GM12878 (cell line): ENCODE data around the gene CFAP54. TPM values are rescaled to one million over a fixed set of nuclear protein-coding genes. Genes with fewer than 3 reads are reported as not detected.

Source experiments
- ATAC-seq: fragments of 200-7000 bp; cut with Tn5 transposase; 3 replicates; pipeline ENCODE4 v1.9.1; 2020; ENCODE audit warnings: mild to moderate bottlenecking, moderate library complexity
- BruUV-seq: library from RNA; stranded (reverse); fragments of 400-500 nt; replicated peaks from 2 replicates; lab custom pipeline; 2021; lab: Mats Ljungman, UMichigan
- CTCF ChIA-PET: fragments of 300-600 bp; sonication (Branson Sonifier 250); formaldehyde crosslinking; extraction: SDS; loops from one replicate; lab custom pipeline; 2021; ENCODE audit warnings: inconsistent platforms; lab: Yijun Ruan, JAX
- POLR2A ChIA-PET: fragments of 350-600 bp; formaldehyde crosslinking; extraction: SDS; loops from one replicate; lab custom pipeline; 2021; ENCODE audit warnings: inconsistent platforms; lab: Charles Lee
- RAD21 ChIA-PET: fragments of 300-600 bp; sonication (Branson Sonifier 250); formaldehyde crosslinking; loops from one replicate; lab custom pipeline; 2023; ENCODE audit warnings: antibody characterized with exemption; ENCODE audit not compliant: unreplicated experiment; lab: Charles Lee
- SMC1A ChIA-PET: fragments of 300-600 bp; sonication (Branson Sonifier 250); formaldehyde crosslinking; loops from one replicate; lab custom pipeline; 2023; ENCODE audit not compliant: unreplicated experiment, uncharacterized antibody; lab: Charles Lee
- DNase-seq: peaks from one replicate; pipeline ENCODE4 v3.0.0-alpha.2; 2011; ENCODE audit warnings: low read depth, low spot score
- FAIRE-seq: peaks from 3 replicates; lab custom pipeline; 2011; peaks lifted over from hg19 to GRCh38; lab: Jason Lieb, UNC
- H2AFZ ChIP-seq: 2 replicates; pipeline ENCODE4 v1.6.0; 2011; ENCODE audit warnings: low read depth, low read length, control low read depth; ENCODE audit not compliant: control insufficient read depth
- H3K27ac ChIP-seq: 2 replicates; pipeline ENCODE4 v1.5.1; 2011; ENCODE audit warnings: control low read depth; ENCODE audit not compliant: control insufficient read depth, insufficient read depth
- H3K27me3 ChIP-seq, 2 experiments: replicated peaks in 1 of 2; 2 replicates each; pipeline versions ENCODE4 v1.6.0 to v1.6.1; 2011; ENCODE audit warnings: low read length in 1 of 2; ENCODE audit not compliant: control insufficient read depth in 2 of 2, insufficient read depth in 2 of 2
- H3K36me3 ChIP-seq, 2 experiments: 2 replicates each; pipeline ENCODE4 v1.5.1; 2011; ENCODE audit warnings: low read length in 1 of 2; ENCODE audit not compliant: control insufficient read depth in 2 of 2, insufficient read depth in 2 of 2
- H3K4me1 ChIP-seq: 2 replicates; pipeline ENCODE4 v1.6.1; 2011; ENCODE audit warnings: mild to moderate bottlenecking, low read length, moderate library complexity, mixed read lengths; ENCODE audit not compliant: control insufficient read depth, insufficient read depth
- H3K4me2 ChIP-seq: 2 replicates; pipeline ENCODE4 v1.6.0; 2011; ENCODE audit warnings: control low read depth; ENCODE audit not compliant: control insufficient read depth, insufficient read depth
- H3K4me3 ChIP-seq: fragments of 200-600 bp; sonication (generic); 2 replicates; pipeline ENCODE4 v1.5.1; 2016
- H3K79me2 ChIP-seq: 2 replicates; pipeline ENCODE4 v1.6.0; 2011; ENCODE audit warnings: low read length; ENCODE audit not compliant: control insufficient read depth, insufficient read depth
- H3K9ac ChIP-seq: 2 replicates; pipeline ENCODE4 v1.8.0; 2011; ENCODE audit warnings: low read length, control low read depth, mixed read lengths; ENCODE audit not compliant: control insufficient read depth, insufficient read depth
- H3K9me3 ChIP-seq: replicated peaks from 3 replicates; pipeline ENCODE4 v1.5.1; 2011; ENCODE audit warnings: mild to moderate bottlenecking, low read length; ENCODE audit not compliant: control insufficient read depth, insufficient read depth
- H4K20me1 ChIP-seq: 2 replicates; pipeline ENCODE4 v1.6.0; 2011; ENCODE audit not compliant: control insufficient read depth, insufficient read depth
- FOXM1 ChIP-seq: IDR thresholded peaks from 2 replicates; pipeline ENCODE4 v1.6.1; 2012; ENCODE audit warnings: low read depth, mild to moderate bottlenecking, inconsistent platforms, low read length, moderate library complexity
- PAX5 ChIP-seq: IDR thresholded peaks from 2 replicates; pipeline ENCODE4 v1.6.1; 2011; ENCODE audit warnings: low read depth, low read length, borderline replicate concordance
- POU2F2 ChIP-seq: IDR thresholded peaks from 3 replicates; pipeline ENCODE4 v1.6.1; 2011; ENCODE audit warnings: low read depth, mild to moderate bottlenecking, low read length, borderline replicate concordance
- STAT3 ChIP-seq: IDR thresholded peaks from 2 replicates; pipeline ENCODE4 v1.6.1; 2011; ENCODE audit warnings: low read depth, low read length, improper control_type of control experiment
- TARDBP ChIP-seq: IDR thresholded peaks from 2 replicates; pipeline ENCODE4 v1.6.1; 2016; ENCODE audit warnings: borderline replicate concordance
- WGBS: methylation state at CpG from one replicate; pipeline ENCODE4 v1.1.6; 2016; ENCODE audit warnings: low lambda C conversion rate; ENCODE audit not compliant: insufficient replicate concordance, insufficient coverage; ENCODE audit errors: missing lambda C conversion rate; 5-methylcytosine and 5-hydroxymethylcytosine counted together
- in situ Hi-C: fragments of 300-500 bp; cut with MboI; formaldehyde crosslinking; loops from 9 replicates; pipeline ENCODE4 v1.14.3; 2018; ENCODE audit warnings: mixed read lengths
- intact Hi-C: fragments of 100-400 bp; cut with micrococcal nuclease; formaldehyde crosslinking; loops from one replicate; pipeline ENCODE4 v1.14.2; 2022; ENCODE audit not compliant: unreplicated experiment
- polyA plus RNA-seq, 11 experiments: library from polyadenylated mRNA; depleted of rRNA in 4 of 11; unstranded in 6 of 11; stranded (reverse) in 5 of 11; fragments of >200 nt; fragmentation: Nextera tagmentation in 4 of 11; fragmentation: Illumina TruSeq in 1 of 11; extraction: Ambion mirVana in 4 of 11; extraction: Trizol in 1 of 11; gene quantifications; 1 replicate in 1 of 11; 2 replicates in 10 of 11; pipeline versions ENCODE4 v1.2.1 to v1.2.3, GENCODE V29; 2011 to 2016; ENCODE audit warnings: inconsistent platforms in 2 of 11, missing spikeins in 2 of 11, low read depth in 1 of 11
- total RNA-seq, 4 experiments: library from RNA; depleted of rRNA in 3 of 4; stranded (reverse); fragments of >200 nt in 3 of 4; fragmentation: Illumina TruSeq in 1 of 4; extraction: Trizol in 1 of 4; gene quantifications; 2 replicates each; pipeline versions ENCODE4 v1.2.1 to v1.2.3, GENCODE V29; 2013 to 2021
- TF ChIP-seq, protein P1 (sequence below): fragments of 450-650 bp; IDR thresholded peaks from 2 replicates; pipeline ENCODE4 v1.6.1; 2017; ENCODE audit warnings: mild to moderate bottlenecking, moderate library complexity

CFAP54 gene
- total and polyA plus RNA-seq, 10 of the 15 experiments (the other 5 are each of a cell fraction or from before 2014, with no cell fraction given) = 0.19 to 1.5 (median 0.56) TPM

DNA sequence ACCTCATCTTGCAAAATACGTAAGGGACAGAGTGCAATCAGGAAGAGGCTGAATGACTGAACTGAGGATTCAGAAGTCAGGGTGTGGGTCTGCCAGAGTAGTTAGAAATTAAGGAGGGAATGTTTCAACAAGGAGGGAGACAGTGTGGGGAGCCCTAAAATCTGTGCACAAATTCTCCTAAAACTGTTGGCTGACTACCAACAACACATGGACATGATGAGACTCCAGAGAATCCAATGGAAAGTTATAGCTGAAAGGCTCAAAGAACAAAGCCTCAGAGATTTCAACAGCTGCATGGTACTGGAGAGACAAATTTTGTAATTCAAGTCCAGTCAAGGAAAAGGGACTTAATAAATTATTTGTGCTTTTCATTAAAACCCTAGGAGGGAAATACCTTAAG, 381.6 kb downstream of the CFAP54 start:
- no peak overlapping the region for H2AFZ ChIP-seq
- FAIRE-seq = no peak
- H3K9ac ChIP-seq = no peak overlapping the region
- no peak overlapping the region for H3K4me3 ChIP-seq
- H4K20me1 ChIP-seq = no peaks in the 10 kb centered on the region
- no peak for DNase-seq
- no peaks in the 10 kb centered on the region for H3K27me3 ChIP-seq
- TF ChIP-seq PAX5 (no peak), TARDBP (no peak), POU2F2 (no peak), FOXM1 (no peak), STAT3 (no peak)
- TF ChIP-seq, protein P1, sequence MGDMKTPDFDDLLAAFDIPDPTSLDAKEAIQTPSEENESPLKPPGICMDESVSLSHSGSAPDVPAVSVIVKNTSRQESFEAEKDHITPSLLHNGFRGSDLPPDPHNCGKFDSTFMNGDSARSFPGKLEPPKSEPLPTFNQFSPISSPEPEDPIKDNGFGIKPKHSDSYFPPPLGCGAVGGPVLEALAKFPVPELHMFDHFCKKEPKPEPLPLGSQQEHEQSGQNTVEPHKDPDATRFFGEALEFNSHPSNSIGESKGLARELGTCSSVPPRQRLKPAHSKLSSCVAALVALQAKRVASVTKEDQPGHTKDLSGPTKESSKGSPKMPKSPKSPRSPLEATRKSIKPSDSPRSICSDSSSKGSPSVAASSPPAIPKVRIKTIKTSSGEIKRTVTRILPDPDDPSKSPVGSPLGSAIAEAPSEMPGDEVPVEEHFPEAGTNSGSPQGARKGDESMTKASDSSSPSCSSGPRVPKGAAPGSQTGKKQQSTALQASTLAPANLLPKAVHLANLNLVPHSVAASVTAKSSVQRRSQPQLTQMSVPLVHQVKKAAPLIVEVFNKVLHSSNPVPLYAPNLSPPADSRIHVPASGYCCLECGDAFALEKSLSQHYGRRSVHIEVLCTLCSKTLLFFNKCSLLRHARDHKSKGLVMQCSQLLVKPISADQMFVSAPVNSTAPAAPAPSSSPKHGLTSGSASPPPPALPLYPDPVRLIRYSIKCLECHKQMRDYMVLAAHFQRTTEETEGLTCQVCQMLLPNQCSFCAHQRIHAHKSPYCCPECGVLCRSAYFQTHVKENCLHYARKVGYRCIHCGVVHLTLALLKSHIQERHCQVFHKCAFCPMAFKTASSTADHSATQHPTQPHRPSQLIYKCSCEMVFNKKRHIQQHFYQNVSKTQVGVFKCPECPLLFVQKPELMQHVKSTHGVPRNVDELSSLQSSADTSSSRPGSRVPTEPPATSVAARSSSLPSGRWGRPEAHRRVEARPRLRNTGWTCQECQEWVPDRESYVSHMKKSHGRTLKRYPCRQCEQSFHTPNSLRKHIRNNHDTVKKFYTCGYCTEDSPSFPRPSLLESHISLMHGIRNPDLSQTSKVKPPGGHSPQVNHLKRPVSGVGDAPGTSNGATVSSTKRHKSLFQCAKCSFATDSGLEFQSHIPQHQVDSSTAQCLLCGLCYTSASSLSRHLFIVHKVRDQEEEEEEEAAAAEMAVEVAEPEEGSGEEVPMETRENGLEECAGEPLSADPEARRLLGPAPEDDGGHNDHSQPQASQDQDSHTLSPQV = no peak
- H3K4me1 ChIP-seq = no peaks in the 10 kb centered on the region
- BruUV-seq = no TSS peak
- SMC1A ChIA-PET = interaction anchor here (1.3 kb wide), 1 partner anchor 32 kb away, joined by 3 read pairs; no protein-coding TSS in a partner anchor
- 10% methylated on average over 1 of the region's 1 CpG for WGBS
- no peaks in the 10 kb centered on the region for H3K9me3 ChIP-seq
- no peaks in the 10 kb centered on the region for H3K36me3 ChIP-seq
- ATAC-seq = no peak
- intact Hi-C loops = no loop called here
- POLR2A ChIA-PET = no interaction called here
- RAD21 ChIA-PET = no interaction called here
- in situ Hi-C loops = no loop called here
- no peak overlapping the region for H3K4me2 ChIP-seq
- no peak overlapping the region for H3K27ac ChIP-seq
- H3K79me2 ChIP-seq = no peaks in the 10 kb centered on the region
- CTCF ChIA-PET = interaction anchor here (1.3 kb wide), 1 partner anchor 13 kb away, joined by 3 read pairs; no protein-coding TSS in a partner anchor
